Body of pancreas (tissue), 4 donors: ENCODE data around the gene TFIP11. TPM values are rescaled to one million over a fixed set of nuclear protein-coding genes. Genes with fewer than 3 reads are reported as not detected.

Source experiments
- ATAC-seq: fragments of 150-250 bp; one replicate; pipeline ENCODE4 v1.9.1; 2016
- DNase-seq, 4 donors: peaks; one replicate each; pipeline ENCODE4 v3.0.0-alpha.2; 2019
- H3K27ac ChIP-seq, 4 donors: fragments of 200-600 bp; sonication (generic); 1 replicate in 3 of 4; 2 replicates in 1 of 4; pipeline versions ENCODE4 v1.5.1 to v1.6.1; 2016 to 2019; ENCODE audit warnings: mild to moderate bottlenecking in 1 of 4, mixed read lengths in 1 of 4, moderate library complexity in 1 of 4
- H3K27me3 ChIP-seq, 2 donors: fragments of 200-600 bp; sonication (generic); one replicate each; pipeline ENCODE4 v1.6.0; 2016; ENCODE audit warnings: mild to moderate bottlenecking in 1 of 2
- H3K36me3 ChIP-seq, 2 donors: fragments of 200-600 bp; sonication (generic); replicated peaks in 1 of 2; 2 replicates each; pipeline ENCODE4 v1.5.1; 2016; ENCODE audit warnings: low read depth in 2 of 2; ENCODE audit not compliant: insufficient read depth in 1 of 2
- H3K4me1 ChIP-seq: fragments of 200-600 bp; sonication (generic); one replicate; pipeline ENCODE4 v1.6.0; 2016
- H3K4me3 ChIP-seq, 2 donors: fragments of 200-600 bp; sonication (generic); 1 replicate in 1 of 2; 2 replicates in 1 of 2; pipeline ENCODE4 v1.5.1; 2016 to 2019
- H3K9me3 ChIP-seq, 3 donors: fragments of 200-600 bp; sonication (generic); 1 replicate in 2 of 3; 2 replicates in 1 of 3; pipeline ENCODE4 v1.5.1; 2016
- POLR2A ChIP-seq, 3 donors: fragments of 450-650 bp; IDR thresholded peaks; one replicate each; pipeline ENCODE4 v1.6.1; 2016; ENCODE audit warnings: antibody characterized with exemption in 3 of 3, mild to moderate bottlenecking in 2 of 3
- WGBS, 2 donors: methylation state at CpG; one replicate each; pipeline ENCODE4 v1.1.5; 2017; 5-methylcytosine and 5-hydroxymethylcytosine counted together
- intact Hi-C: fragments of 100-400 bp; cut with DNase I; formaldehyde crosslinking; loops from one replicate; pipeline ENCODE4 v1.15.1; 2023
- total RNA-seq, 2 donors: library from RNA; depleted of rRNA; stranded (reverse); fragments of >200 nt; gene quantifications; one replicate each; pipeline ENCODE4 v1.1.0, GENCODE V29; 2016
- TF ChIP-seq, protein P1 (sequence below), 7 experiments: fragments of 450-650 bp in 4 of 7; fragments of 200-600 bp in 3 of 7; sonication (generic) in 3 of 7; IDR thresholded peaks; one replicate each; pipeline ENCODE4 v1.5.1; 2016 to 2019; ENCODE audit warnings: antibody characterized with exemption in 7 of 7

The TFIP11 gene
- total RNA-seq, 2 donors from 2014 or later: 26.2 to 32.3 TPM

GRCh38 chr22:26502688-26503561, 9.3 kb downstream of the TFIP11 start:
- H3K36me3 ChIP-seq: peaks cover 9 to 61% of the 10 kb centered on the region in 2 donors
- DNase-seq (peak in 2 of 4 donors; percentile 47 to 48), ATAC-seq (no peak)
- no peaks in the 10 kb centered on the region for H3K27me3 ChIP-seq
- no peak for TF ChIP-seq POLR2A (IDR thresholded peaks at IDR 0.05)
- TF ChIP-seq, protein P1, sequence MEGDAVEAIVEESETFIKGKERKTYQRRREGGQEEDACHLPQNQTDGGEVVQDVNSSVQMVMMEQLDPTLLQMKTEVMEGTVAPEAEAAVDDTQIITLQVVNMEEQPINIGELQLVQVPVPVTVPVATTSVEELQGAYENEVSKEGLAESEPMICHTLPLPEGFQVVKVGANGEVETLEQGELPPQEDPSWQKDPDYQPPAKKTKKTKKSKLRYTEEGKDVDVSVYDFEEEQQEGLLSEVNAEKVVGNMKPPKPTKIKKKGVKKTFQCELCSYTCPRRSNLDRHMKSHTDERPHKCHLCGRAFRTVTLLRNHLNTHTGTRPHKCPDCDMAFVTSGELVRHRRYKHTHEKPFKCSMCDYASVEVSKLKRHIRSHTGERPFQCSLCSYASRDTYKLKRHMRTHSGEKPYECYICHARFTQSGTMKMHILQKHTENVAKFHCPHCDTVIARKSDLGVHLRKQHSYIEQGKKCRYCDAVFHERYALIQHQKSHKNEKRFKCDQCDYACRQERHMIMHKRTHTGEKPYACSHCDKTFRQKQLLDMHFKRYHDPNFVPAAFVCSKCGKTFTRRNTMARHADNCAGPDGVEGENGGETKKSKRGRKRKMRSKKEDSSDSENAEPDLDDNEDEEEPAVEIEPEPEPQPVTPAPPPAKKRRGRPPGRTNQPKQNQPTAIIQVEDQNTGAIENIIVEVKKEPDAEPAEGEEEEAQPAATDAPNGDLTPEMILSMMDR (IDR thresholded peaks at IDR 0.05): peak in 5 of 7 experiments; percentile 17 to 52 (median 36)
- intact Hi-C loops: no loop called here
- 32 to 44% methylated on average over 3 of the region's 3 CpGs for WGBS, 2 donors
- H3K9me3 ChIP-seq: no peaks in the 10 kb centered on the region
- peaks cover 5% of the 10 kb centered on the region for H3K4me1 ChIP-seq
- H3K4me3 ChIP-seq: no peak overlapping the region
- H3K27ac ChIP-seq: no peak overlapping the region

GRCh38 chr22:26501996-26502395, 10.3 kb downstream of the TFIP11 start:
- Histone ChIP-seq H3K27ac (no peak overlapping the region), H3K4me3 (no peak overlapping the region), H3K4me1 (peaks cover 5% of the 10 kb centered on the region), H3K9me3 (no peaks in the 10 kb centered on the region), H3K36me3 (peaks cover 9 to 63% of the 10 kb centered on the region in 2 donors), H3K27me3 (no peaks in the 10 kb centered on the region)
- intact Hi-C loops: no loop called here
- ATAC-seq (no peak), DNase-seq (no peak)
- TF ChIP-seq POLR2A (IDR thresholded peaks at IDR 0.05): no peak
- TF ChIP-seq, protein P1 (IDR thresholded peaks at IDR 0.05): no peak
- WGBS, 2 donors: 75 to 80% methylated on average over 2 of the region's 2 CpGs

DNA sequence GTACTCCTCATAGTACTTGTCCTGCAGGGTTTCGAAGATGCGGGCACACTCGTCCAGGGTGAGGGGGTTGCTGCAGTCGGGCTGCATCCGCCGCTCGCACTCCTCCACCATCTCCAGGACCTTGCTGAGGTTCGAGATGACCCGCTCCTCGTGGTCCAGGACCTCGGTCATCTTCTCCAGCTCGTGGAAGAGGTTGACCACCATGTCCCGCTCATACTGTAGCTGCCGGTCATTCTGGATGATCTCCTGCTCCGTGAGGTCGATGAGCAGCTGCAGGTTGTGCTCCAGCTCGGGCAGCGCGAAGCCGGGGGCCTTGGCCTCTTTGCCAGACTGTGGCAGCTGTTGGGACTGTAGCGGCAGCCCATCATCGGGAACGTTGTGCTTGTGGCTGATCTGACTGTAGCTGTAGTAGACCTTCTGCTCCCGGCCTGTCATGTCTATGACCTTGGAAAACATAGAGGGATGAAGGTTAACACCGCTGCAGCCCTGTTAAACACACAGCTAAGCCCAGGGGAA, 13.0 kb downstream of the TFIP11 start:
- Histone ChIP-seq H3K27me3 (no peaks in the 10 kb centered on the region), H3K36me3 (peaks cover 9 to 59% of the 10 kb centered on the region in 2 donors), H3K27ac (no peak overlapping the region), H3K4me1 (peaks cover 5% of the 10 kb centered on the region), H3K9me3 (no peaks in the 10 kb centered on the region), H3K4me3 (no peak overlapping the region)
- no peak for ATAC-seq
- no peak for DNase-seq
- intact Hi-C loops: no loop called here
- no peak for TF ChIP-seq POLR2A (IDR thresholded peaks at IDR 0.05)
- TF ChIP-seq, protein P1 (IDR thresholded peaks at IDR 0.05): no peak
- WGBS, 2 donors: 78 to 86% methylated on average over 1 to 25 of the region's 25 CpGs

DNA sequence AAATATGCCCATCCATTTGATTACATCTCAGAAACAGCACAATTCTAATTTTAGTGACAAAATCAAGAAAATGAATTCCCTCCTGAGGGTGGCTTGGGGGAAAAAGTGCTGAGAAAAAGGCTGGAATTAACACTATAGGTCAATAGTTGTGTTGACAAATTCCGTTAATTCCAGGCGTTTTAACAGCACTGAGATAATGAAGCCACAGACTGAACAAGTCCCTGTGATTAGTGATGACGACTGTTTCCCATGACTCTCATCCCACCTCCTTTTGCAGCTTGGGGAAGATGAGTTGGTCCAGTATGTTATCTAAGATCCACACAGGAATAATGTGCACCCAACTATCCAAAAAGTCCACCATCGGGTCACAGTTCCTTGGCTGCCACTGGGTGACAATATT, 15.8 kb downstream of the TFIP11 start:
- no peak for TF ChIP-seq POLR2A (IDR thresholded peaks at IDR 0.05)
- TF ChIP-seq, protein P1 (IDR thresholded peaks at IDR 0.05): no peak
- WGBS, 2 donors: 73 to 74% methylated on average over 4 of the region's 4 CpGs
- ATAC-seq: no peak
- no peak for DNase-seq
- Histone ChIP-seq H3K36me3 (peaks cover 5 to 58% of the 10 kb centered on the region in 2 donors), H3K27me3 (no peaks in the 10 kb centered on the region), H3K4me1 (peaks cover 9% of the 10 kb centered on the region), H3K27ac (no peak overlapping the region), H3K4me3 (no peak overlapping the region), H3K9me3 (no peaks in the 10 kb centered on the region)
- intact Hi-C loops: no loop called here
